HuH-7 (cell line): ENCODE data around the gene TRIP10.

Source experiments
- DNase-seq: peaks from one replicate; pipeline ENCODE4 v3.0.0; 2011; ENCODE audit warnings: low spot score

TRIP10 gene

DNA sequence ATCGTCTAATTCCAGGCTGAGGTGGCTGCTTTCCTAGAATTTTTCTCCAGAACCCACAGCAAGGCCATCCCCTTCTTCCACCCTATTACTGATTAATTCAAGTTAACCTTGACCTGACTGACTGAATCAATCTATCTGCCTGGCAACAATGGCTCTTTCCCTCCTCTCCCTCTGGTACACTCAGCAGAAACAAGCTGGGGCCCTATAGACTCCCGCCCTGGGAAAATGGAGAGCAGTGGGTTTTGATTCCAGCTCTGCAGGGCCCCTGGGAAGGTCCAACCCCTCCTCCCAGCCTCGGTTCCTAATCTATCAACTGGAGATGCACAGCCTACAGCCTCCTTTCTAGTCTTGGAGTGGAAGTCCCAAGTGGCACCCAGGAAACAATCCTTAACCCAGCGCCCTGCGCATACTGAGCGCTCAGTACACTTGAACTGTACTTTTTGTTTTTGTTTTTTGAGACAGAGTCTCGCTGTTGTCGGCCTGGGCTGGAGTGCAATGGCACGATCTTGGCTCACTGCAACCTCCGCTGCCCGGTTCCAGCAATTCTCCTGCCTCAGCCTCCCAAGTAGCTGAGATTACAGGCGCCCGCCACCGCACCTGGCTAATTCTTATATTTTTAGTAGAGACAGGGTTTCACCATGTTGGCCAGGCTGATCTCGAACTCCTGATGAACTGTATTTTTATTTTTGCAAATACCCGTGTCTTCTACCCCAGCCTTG, 13.8 kb upstream of the TRIP10 start:
- DNase-seq: no peak

DNA sequence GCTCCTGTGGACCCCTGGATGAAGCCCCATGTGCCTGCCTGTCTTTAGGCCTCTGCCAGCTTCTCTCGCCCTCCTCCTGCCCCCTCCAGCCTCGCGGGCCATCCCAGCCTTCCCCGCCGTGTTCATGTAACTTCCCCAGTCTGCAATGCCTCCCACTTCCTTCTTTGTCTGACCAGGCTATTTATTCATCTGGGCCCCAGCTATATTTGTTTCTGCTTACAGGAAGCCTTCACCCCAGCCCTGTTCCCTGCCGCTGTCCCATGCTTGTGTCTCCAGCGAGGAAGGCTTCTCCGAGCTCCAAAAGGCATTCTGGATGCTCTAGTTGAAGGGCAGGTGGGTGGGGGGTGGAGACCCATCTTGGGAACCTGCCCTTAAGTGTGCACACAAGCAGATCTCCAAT, 11.1 kb upstream of the TRIP10 start:
- no peak for DNase-seq

DNA sequence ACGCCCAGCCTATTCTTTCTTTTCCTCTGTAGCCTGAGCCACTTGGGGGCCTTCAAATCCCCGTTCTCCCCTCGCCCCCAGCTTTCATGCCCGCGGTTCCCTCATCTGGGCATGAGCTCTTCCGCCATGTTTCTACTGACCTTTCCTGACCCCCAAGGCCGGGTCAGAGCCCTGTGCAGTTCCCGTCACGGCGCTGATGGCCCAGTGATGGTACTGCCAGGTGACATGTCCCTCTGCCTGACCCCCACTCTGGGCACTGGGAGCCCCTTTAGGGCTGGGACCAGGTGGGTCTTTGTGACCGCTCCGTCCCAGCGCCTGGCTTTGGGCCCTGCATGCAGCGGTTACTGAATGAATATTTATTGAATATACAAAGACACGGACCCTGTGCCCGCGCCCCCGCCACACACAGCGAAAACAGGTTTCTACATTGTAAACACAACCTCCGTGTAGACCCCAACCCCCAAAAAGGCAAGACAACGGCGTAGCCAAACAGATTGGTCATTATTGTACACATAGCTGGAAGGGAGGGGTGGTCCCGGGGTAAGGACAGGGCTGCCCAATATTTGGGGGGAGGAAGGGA, 9.8 kb upstream of the TRIP10 start:
- no peak for DNase-seq

DNA sequence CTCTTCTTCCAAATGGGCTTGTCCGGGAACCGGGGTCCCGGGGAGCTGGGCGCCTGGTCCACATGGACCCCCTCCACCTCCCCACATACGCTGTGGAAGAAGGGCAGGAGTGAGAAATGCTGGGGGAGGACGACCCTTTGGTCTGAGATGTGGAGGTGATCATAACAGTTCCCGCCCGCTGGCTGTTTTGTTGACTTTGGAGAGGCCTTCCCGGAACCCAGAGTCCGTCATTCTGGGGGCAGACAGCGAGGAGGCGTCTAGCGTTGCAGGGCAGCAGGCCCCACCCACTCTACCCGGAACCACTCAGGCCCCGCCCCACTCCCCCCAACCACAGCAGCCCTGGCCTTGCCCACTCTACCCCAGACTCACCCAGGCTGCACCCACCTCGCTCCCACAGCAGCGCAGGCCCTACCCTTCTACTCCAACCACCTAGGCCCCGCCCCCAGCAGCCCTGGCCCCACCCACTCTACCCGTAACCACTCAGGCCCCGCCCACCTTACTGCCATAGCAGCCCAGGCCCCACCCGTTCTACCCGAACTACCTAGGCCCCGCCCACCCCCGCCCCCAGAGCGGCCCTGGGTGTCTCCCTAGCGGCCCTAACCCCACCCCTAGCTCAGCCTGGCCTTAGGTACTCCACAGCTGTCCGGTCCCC, 9.2 kb upstream of the TRIP10 start:
- peak; percentile 76 for DNase-seq

DNA sequence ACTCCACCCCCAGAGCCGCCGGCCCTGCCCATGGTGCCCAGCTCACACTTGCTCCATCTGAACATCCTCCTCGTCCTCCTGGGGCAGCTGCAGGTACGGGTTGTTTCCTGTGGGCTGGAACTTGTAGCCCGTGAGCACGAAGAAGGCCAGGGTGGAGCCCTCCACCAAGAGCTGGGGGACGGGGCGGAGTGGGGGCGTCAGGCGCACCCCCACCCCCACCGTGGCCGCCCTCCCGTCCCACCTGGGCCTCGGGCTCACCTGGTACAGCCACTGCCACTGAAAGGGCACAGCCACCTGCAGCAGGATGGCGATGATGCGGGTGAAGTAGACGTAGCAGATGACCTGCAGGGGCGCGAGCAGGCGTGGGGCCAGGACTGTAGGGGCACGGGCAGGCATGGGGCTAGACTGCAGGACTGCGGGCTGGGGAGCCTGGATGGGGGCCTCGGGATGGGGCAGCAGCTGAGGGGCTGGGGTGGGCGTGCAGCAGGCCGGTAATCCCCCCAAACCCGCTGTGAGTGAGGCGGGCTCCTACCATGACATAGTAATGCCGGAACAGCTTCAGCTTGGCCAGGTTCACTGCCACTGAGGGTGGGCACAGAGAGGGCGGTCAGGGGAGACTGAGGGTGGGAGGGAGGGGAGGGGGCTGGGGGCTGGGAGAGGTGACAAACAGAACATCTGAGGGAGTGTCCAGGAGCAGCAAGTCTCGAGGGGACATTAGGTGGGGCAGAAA, 8.4 kb upstream of the TRIP10 start:
- DNase-seq: no peak

DNA sequence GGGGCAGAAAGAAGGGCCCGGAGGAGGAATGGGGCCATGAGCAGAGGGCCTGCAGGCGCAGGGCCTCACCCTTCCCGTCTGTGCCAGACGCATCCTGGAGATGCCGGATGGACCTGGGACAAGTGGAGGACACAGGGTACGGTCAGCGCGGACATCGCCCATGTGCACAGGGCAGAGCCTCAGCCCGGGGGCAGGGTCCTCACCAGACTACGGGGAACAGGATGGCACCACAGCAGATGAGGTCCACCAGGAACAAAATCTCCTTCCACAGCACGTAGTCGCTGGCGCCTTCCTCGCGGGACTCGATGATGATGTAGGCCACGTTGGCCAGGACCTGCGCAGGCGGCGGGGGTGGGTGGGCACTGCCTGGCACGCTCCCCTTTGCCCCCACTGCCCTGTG, 7.7 kb upstream of the TRIP10 start:
- no peak for DNase-seq

DNA sequence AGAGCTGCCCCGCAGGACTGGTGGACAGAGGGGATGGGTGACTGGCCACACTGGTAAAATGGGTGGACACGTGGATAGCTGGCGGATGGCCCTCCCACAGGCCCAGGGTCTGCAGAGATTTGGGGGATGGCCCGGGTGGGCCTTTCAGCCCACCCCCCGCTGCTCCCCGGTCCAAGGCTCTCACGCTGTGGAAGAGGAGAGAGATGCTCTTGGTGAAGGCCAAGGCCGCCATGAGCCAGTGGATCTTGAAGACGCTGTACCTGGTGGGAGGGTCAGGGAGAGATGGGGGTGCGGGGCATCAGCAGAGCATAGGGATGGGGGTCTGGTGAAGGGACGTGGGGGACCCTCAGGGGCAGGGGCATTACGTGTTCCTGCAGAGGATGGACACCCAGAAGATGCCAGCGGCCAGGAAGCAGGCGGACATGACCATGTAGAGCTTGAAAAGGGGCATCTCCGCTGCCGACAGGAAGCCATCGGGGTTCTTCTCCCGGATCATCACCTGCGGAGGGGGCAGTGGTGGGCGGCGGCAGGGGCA, 6.6 kb upstream of the TRIP10 start:
- no peak for DNase-seq

DNA sequence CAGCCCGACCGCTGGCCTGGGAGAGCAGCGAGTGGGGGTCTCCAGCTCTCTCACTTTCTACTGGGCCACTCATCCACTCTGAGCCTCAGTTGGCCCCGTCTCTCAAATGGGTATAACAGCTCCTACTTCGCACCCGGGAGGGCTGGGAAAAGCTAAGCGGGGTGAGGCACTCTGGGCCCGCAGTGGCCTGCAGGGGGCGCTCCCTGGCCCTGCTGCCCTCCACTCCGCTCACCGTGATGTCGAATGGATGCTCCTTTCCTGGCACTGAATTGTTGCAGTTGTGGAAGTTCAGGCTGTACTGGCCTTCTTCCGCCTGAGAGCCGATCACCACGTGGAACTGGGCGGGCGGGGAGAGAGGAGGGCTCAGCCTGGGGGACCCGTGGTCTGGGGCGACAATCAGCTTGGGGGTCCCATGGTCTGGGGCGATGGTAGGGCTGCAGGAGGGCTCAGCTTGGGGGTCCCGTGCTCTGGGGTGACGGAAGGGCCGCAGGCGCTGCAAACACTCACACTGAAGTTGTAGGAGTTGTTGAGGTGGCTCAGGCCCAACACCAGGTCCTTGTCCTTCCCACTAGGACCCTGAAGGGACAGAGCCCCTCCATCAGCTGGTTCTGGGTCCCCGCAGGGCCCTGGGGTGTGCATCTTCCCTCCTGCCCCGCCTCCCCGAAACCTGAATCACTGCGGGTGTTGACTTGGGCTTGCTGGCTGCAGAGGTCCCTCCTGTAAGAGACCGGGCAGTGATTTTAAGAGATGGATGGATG, 6.0 kb upstream of the TRIP10 start:
- DNase-seq: no peak

DNA sequence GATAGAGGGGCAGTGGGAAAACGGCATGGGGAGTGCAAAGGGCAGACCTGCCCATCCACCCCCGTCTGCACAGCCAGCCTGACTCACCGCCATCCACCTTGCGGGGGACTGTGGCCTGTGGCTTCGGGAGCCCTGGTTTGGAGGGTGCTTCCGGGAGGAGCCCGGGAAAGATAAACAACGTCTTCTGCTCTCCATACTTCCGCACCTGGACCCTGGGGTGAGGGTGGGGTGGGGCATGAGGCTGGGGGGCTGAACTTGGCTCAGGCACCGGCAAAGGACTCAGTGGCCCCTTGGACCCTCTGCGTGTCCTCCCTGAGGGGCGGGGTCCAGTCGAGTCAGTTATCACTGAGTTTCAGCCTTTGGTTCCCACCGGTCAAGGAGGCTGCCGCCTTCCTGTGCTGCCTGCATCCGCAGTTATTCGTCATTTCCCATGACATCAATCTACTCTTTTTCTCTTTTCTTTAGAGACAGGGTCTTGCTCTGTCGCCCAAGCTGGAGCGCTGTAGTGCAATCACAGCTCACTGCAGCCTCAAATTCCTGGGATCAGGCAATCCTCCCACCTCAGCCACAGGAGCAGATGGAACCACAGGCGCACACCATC, 5.3 kb upstream of the TRIP10 start:
- DNase-seq: no peak

DNA sequence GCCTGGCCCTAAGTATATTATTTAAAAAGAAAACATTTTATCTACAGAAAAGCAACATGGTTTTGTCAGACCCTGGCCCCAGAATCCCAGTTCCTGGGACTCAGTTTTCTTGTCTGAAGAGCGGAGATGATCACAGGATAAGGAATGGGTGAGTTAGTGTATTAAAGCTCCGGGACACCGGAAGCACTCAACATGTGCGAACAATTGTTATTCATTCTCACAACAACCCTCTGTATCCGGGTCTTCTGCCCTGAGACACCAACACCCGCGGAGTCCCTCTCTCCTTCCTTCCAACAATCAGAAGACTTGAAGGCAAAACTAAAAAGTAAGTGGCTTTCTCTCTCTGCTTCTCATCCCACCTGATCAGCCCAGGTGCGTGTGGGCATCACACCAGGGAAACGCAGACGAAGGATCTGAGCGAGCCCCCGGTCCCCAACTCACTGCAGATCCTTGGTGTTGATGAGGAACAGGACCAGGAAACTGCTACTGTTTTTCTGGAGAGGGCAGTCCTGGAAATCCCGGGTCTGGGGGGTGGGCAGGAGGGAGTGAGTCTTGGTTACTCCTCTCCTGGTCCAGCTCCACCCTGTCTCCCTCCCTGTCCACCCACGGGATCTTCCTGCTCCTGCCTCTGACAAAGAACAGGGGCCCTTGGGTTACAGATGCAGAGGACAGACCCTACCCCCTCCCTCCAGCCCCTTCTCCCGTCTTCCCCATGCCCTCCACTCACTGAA, 4.1 kb upstream of the TRIP10 start:
- no peak for DNase-seq

DNA sequence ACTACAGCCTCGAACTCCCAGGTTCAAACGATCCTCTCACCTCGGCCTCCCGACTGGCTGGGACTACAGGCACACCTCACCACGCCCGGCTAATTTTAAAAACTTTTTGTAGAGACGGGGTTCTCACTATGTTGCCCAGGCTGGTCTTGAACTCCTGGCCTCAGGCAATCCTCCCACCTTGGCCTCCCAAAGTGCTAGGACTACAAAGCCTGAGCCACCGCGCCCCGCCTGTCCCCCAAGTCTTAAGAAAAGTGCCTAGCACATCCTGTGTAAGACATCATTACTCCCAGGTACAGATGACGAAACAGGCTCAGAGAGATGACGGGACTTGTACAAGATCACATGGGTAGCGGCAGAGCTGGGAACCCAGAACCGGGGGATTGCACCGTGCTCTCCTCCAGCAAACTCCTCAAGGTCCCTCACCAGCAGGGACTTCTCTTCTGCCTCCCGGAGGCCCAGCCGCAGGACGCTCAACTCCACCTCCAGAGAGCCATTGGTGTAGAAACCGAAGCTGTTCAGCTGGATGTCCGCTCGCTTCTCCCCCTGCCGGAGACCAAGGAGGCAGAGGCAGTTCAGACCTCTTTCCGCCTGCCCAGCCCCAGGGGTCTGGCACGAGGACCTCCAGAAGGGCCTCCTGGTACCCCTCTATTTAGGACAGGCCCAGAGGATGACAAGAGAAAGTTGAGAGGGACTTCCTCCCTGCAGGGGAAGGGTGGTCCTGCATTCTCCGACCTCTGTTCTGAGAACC, 3.1 kb upstream of the TRIP10 start:
- peak; percentile 76 for DNase-seq

DNA sequence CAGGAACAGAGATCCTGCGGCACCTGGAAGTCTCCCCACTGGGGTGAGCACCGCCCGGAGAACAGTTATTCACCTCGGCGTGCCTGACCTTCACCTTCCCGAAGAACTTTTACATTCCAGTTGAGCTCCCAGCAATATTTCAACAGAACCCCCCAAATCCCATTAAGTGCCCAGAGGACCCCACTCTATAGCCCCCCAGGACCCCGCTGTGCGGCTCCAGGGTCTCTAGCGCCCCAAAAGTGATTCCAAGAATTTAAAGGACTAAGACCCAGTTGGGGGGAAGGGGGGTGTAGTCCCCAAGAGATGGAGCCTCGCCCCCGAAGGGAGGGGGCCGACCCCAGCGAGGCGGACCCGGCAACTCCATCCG, 2.6 kb upstream of the TRIP10 start:
- no peak for DNase-seq

DNA sequence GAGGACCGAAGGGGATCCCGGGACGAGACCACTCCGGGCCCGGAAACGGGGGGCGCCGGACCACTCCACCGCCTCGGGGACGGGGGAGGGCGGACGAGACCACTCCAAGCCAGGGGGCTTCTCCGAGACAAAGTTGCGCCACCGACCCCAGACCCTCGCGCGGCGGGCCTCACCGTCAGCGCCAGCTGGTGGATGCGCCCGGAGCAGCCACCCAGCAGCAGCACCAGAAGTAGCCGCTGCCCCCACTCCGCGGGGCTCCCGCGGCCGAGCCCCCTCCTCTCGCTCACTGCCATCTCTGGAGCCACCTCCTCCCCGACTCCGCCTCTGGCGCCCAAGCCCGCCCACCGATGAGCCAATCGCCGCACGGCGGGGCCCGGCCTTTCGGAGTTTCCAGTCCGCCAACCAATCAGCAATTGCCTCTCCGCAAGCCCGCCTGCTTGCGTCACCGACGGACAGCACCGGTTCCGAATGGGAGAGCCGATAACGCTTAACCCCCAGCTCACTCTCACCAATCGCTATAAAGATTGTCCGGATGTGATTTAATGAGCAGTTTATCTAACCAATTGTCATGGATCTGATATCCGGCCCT, 2.1 kb upstream of the TRIP10 start, which contains the start of gene GPR108:
Gene GPR108, minus strand, starts transcription at position 297 of the 589 bp plus-strand sequence. Its CDS starts 4 bp downstream, at position 293.
- DNase-seq: peak; percentile 97

DNA sequence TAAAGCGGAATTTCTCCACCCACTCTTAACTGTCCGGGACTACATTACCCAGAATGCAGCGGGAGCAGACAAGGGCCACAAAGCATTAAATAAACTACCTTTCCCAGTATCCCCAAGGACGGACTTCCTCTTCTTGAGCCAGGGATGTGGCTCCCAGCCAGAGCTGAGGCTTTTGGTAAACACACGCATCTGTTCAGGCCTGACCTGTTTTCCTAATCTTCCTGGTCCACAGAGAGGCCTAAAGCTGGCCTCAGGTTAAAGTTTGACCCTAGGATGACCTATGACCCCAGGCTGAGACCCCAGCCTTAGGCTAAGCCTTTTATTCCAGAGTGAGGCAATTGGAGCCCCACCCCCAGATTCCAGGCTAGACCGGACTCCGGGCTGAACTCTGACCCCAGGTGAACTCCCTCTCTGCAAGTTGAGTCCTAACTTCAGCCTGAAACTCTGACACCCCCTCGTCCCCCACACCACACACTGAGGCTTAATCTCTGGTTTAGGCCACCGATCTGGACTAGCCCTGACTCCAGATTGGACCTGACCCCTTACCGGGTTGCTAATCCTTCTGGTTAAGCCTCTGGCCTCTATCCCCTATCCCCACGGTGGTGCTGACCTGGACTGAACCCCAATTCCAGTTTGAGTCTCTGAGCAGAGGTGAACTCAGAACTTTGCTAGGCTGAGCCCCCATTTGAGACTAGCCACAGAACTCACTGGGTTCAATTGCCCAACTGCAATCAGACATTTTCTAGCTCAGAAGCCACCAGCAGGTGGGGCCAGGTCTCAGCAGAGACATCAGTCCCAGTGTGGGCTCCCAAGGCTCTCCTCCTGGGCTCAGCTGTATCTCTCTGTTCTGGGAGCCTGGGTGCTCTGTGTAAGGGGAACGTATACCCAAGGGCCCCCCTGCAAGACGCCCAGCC, 1.4 kb upstream of the TRIP10 start:
- DNase-seq: peak; percentile 70

DNA sequence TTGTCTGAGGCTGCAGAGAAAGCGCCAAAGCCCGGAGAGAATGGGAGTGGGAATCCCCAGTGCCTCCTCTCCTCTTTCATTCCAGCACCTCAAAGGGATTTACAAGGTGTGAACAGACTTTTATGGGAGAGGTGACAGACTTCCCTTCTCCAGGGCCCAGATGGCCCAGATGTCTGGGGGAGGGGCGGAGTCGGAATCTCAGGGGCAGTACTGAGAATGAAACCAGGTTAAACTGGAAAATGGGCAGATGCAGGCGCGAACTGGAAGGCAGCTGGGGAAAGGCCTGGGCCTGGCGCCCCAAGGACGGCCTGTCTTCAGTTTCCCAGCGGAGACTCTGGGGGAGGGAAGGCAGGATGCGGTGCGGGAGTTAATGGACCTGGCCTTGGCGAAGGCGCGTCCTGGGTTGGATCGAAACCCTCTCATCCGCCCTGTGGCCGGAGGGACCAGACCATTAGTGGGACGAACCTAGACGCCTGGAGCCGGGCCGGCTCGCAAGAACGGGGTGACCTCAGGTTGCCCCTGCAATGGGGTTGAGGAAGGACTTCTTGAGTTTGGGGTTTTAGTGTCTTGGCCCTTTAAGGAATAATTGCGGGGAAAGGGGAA, 592 bp upstream of the TRIP10 start:
- no peak for DNase-seq

DNA sequence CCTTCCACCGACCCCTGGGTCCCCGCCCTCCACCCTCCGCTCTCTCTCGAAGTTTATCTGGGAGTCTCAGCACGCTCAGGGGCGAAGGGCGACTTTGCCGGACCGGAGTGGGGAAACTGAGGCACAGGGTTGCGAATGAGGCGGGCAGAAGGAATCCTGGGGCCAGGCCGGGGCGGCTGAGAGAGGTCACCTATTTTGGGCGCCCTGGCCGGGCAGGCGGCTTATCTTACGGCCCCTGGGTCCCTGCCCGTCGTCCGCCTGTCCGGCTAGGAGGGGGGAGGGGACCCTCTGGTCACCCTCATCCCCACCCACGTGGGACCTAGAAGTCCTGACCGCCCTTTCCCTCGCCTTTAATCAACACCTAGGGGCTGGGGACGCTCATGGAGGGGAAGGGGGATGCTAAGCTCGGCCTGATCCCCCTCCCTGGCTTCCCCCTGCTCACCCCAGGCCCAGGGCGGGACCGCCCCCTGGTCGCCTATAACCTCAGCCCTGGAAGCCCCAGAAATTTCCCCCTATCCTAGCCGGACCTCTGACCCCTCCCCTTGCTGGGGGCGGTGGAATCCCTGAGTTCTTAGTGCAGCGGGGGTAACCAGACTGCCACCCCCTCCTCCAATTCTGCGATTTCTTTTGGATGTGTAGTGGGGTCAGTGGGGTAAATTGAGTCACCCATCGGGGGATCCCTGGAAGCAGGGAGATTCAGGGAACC, 556 bp downstream of the TRIP10 start:
- peak; percentile 61 for DNase-seq

DNA sequence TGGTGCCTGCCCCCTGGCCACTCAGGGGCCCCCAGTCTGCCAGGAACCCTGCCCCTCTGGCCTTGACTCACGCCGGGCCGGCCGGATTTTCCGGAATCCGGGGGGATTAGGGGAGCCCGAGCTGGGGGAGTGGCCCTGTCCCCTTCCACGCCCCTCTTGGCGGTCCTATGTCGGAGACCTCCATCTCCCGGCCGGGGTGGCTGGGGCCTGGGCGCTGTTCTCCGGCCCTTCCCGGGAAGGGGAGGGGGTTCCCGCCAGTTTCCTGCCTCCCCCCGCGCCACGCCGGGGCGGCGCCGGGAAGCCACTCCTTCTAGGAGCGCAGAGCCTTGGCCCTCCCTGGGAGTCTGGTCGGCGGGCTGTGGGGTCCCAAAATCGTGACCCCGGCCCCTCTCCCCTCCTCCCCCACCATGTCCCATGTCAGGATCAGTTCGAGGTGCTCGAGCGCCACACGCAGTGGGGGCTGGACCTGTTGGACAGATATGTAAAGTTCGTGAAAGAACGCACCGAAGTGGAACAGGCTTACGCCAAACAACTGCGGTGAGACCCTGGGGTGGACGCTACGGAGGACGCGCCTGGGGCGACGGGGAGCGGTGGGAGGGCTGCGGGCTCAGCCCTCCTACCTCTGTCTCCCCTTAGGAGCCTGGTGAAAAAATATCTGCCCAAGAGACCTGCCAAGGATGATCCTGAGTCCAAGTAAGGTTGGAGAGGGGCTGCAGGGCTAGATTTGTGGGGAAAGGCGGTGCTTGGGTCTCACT, 1.3 kb downstream of the TRIP10 start:
- DNase-seq: no peak
